ENCODE results near the gene SLC26A2.

Gene SLC26A2

GRCh38 chr5:150007050-150007449 lies 46.5 kb downstream of the SLC26A2 start:
- no peak for DNase-seq

GRCh38 chr5:150009671-150010387 lies 49.3 kb downstream of the SLC26A2 start:
- no peak for DNase-seq

GRCh38 chr5:150013931-150014330 lies 53.4 kb downstream of the SLC26A2 start:
- no peak for DNase-seq

GRCh38 chr5:150014456-150014855 lies 53.9 kb downstream of the SLC26A2 start:
- DNase-seq, result no peak

- DNase-seq, result no peak
These were observed 54.9 kb downstream of the SLC26A2 start for GRCh38 chr5:150015415-150015814.

- DNase-seq, result no peak
These were observed 56.0 kb downstream of the SLC26A2 start for GRCh38 chr5:150016537-150016936.

- peak; percentile 75 for DNase-seq
These were observed 56.9 kb downstream of the SLC26A2 start for GRCh38 chr5:150017226-150018005.

GRCh38 chr5:150020249-150020648 lies 59.7 kb downstream of the SLC26A2 start:
- no peak for DNase-seq

GRCh38 chr5:150021491-150022157 lies 61.1 kb downstream of the SLC26A2 start:
- no peak for DNase-seq

- DNase-seq, result no peak
These were observed 61.6 kb downstream of the SLC26A2 start for GRCh38 chr5:150022158-150022531.

- no peak for DNase-seq
These were observed 62.1 kb downstream of the SLC26A2 start for GRCh38 chr5:150022681-150023080.

GRCh38 chr5:150023136-150023535 lies 62.6 kb downstream of the SLC26A2 start:
- DNase-seq, result no peak

- peak; percentile 77 for DNase-seq
These were observed 63.9 kb downstream of the SLC26A2 start for GRCh38 chr5:150024346-150024984.

GRCh38 chr5:150026682-150027172 lies 66.2 kb downstream of the SLC26A2 start:
- peak; percentile 96 for DNase-seq

GRCh38 chr5:150028047-150028446 lies 67.5 kb downstream of the SLC26A2 start:
- DNase-seq, result peak; percentile 28

- DNase-seq, result no peak
These were observed 72.8 kb downstream of the SLC26A2 start for GRCh38 chr5:150033334-150033733.

- no peak for DNase-seq
These were observed 74.1 kb downstream of the SLC26A2 start for GRCh38 chr5:150034662-150035061.

GRCh38 chr5:150035139-150035895 lies 74.8 kb downstream of the SLC26A2 start:
- no peak for DNase-seq

GRCh38 chr5:150036513-150036912 lies 76.0 kb downstream of the SLC26A2 start:
- no peak for DNase-seq

Measured in hematopoietic multipotent progenitor cell treated with erythropoietin and hydrocortisone succinate and interleukin-3 and kit ligand, for 6 days (in vitro differentiated cells).